ENCODE measurements around the gene GNPNAT1. TPM values are rescaled to one million over a fixed set of nuclear protein-coding genes. Genes with fewer than 3 reads are reported as not detected.

GNPNAT1 gene
- total RNA-seq, 2 experiments from 2014 or later, result 3.8 to 4.6 TPM

DNA sequence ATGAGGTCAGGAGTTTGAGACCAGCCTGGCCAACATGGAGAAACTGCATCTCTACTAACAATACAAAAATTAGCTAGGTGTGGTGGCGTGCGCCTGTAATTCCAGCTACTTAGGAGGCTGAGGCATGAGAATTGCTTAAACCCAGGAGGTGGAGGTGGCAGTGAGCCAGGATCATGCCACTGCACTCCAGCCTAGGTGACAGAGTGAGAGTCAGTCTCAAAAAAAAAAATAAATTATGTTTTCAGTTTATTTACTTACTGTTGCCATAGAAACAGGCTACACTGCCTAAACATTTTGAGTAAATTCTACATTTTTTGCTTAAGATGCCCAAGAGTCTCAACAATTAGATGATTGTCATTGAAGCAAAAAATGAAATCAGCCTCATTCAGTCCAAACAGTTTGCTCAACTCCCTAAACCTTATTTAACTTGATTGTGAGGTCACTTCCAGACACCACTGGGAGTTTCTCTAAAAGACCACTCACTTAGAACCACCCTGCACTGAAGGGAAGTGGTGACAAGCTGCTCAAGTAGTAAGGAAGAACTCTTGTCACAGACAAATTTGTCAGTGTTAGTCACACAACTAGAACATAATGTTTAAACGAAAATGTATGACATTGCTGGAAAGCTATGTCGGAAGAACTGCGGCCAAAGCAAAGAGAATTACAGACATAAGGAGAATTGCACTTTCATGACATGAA lies 9.8 kb upstream of the GNPNAT1 start:
- TF ChIP-seq, protein P1, sequence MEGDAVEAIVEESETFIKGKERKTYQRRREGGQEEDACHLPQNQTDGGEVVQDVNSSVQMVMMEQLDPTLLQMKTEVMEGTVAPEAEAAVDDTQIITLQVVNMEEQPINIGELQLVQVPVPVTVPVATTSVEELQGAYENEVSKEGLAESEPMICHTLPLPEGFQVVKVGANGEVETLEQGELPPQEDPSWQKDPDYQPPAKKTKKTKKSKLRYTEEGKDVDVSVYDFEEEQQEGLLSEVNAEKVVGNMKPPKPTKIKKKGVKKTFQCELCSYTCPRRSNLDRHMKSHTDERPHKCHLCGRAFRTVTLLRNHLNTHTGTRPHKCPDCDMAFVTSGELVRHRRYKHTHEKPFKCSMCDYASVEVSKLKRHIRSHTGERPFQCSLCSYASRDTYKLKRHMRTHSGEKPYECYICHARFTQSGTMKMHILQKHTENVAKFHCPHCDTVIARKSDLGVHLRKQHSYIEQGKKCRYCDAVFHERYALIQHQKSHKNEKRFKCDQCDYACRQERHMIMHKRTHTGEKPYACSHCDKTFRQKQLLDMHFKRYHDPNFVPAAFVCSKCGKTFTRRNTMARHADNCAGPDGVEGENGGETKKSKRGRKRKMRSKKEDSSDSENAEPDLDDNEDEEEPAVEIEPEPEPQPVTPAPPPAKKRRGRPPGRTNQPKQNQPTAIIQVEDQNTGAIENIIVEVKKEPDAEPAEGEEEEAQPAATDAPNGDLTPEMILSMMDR (IDR thresholded peaks at IDR 0.05), result no peak
- Mint-ChIP-seq H3K4me3 (no peak overlapping the region), H3K27me3 (no peaks in the 10 kb centered on the region), H3K4me1 (ENCODE audit: low read depth) (peaks cover 15% of the 10 kb centered on the region), H3K27ac (no peak overlapping the region), H3K36me3 (ENCODE audit: low read depth) (no peaks in the 10 kb centered on the region), H3K9me3 (peaks cover 6% of the 10 kb centered on the region)
- DNase-seq (peak in 3 of 14 experiments; percentile 4 to 38 (median 11)), ATAC-seq (ENCODE audit: poor library complexity) (peak; percentile 64)
- Histone ChIP-seq H3K4me1 (ENCODE audit: insufficient read depth, low read length) (peaks cover 4% of the 10 kb centered on the region), H3K36me3 (ENCODE audit: insufficient read depth, low read length) (no peaks in the 10 kb centered on the region), H3K9me3 (ENCODE audit: control insufficient read depth in 1 of 2, insufficient read depth in 1 of 2, low read length in 2 of 2) (peaks cover 3 to 8% of the 10 kb centered on the region in 2 experiments), H3K4me3 (ENCODE audit: low read length) (no peak overlapping the region), H3K27ac (ENCODE audit: low read depth in 1 of 2, low read length in 2 of 2) (no peak overlapping the region), H3K27me3 (ENCODE audit: control insufficient read depth in 1 of 2, insufficient read depth in 2 of 2, low read length in 2 of 2) (no peaks in the 10 kb centered on the region)
- intact Hi-C loops (cut with DNase I, micrococcal nuclease), result no loop called here
- ChIA-PET POLR2A (no interaction called here), CTCF (interaction anchor here (0.5 kb wide), 1 partner anchor 302 kb away, joined by 3 read pairs; no protein-coding TSS in a partner anchor)

DNA sequence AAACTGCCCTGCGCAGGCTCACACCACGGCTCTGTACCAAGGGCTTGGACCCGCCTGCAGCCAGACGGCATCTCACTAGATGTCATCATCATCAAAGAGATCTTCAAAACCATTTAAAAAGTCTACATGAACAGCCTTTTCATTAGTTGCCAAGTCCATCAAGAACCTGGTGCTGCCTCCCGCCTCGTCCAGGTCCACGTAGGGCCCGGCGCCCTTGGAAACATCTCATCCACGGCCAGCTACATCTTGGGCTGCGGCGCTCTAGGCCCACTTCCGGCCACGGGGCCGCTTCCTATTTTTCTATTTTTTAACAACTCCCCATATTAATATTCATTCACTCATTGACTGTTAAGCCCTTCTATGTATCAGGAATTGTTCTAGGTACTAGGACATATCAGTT lies 7.4 kb upstream of the GNPNAT1 start:
- no peaks in the 10 kb centered on the region for H3K36me3 Mint-ChIP-seq (ENCODE audit: low read depth)
- peaks cover 3 to 8% of the 10 kb centered on the region in 2 experiments for H3K9me3 ChIP-seq (ENCODE audit: control insufficient read depth in 1 of 2, insufficient read depth in 1 of 2, low read length in 2 of 2)
- ChIA-PET CTCF (no interaction called here), POLR2A (no interaction called here)
- peaks cover 6% of the 10 kb centered on the region for H3K9me3 Mint-ChIP-seq
- H3K27ac Mint-ChIP-seq, result no peak overlapping the region
- H3K36me3 ChIP-seq (ENCODE audit: insufficient read depth, low read length), result no peaks in the 10 kb centered on the region
- no peak overlapping the region for H3K4me3 Mint-ChIP-seq
- DNase-seq (no peak), ATAC-seq (ENCODE audit: poor library complexity) (no peak)
- peaks cover 4% of the 10 kb centered on the region for H3K4me1 ChIP-seq (ENCODE audit: insufficient read depth, low read length)
- H3K27me3 ChIP-seq (ENCODE audit: control insufficient read depth in 1 of 2, insufficient read depth in 2 of 2, low read length in 2 of 2), result no peaks in the 10 kb centered on the region
- no peaks in the 10 kb centered on the region for H3K27me3 Mint-ChIP-seq
- TF ChIP-seq, protein P1 (IDR thresholded peaks at IDR 0.05), result no peak
- H3K27ac ChIP-seq (ENCODE audit: low read depth in 1 of 2, low read length in 2 of 2), result no peak overlapping the region
- intact Hi-C loops (cut with DNase I, micrococcal nuclease), result loop anchor here in 1 of 2 experiments (10.0 kb wide), 1 partner anchor 814 kb away; the partner anchor contains the start of gene RTRAF
- no peak overlapping the region for H3K4me3 ChIP-seq (ENCODE audit: low read length)
- H3K4me1 Mint-ChIP-seq (ENCODE audit: low read depth), result peaks cover 15% of the 10 kb centered on the region

DNA sequence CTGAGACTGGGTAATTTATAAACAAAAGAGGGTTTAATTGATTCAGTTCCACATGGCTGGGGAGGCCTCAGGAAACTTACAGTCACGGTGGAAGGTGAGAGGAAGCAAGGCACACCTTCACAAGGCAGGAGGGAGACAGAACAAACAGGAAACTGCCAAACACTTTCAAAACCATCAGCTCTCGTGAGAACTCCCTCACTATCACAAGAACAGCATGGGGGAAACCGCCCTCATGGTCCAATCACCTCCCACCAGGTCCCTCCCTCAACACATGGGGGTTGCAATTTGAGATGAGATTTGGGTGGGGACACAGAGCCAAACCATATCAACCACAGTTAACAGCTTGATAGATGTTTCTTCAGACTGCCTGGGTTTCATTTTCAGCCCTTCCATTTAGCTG lies 6.2 kb upstream of the GNPNAT1 start:
- no peaks in the 10 kb centered on the region for H3K27me3 Mint-ChIP-seq
- ATAC-seq (ENCODE audit: poor library complexity), result no peak

More for the DNA sequence above, 6.2 kb upstream of the GNPNAT1 start:
- DNase-seq, result peak in 1 of 14 experiments; percentile 32
- peaks cover 4% of the 10 kb centered on the region for H3K4me1 ChIP-seq (ENCODE audit: insufficient read depth, low read length)
- peaks cover 3 to 8% of the 10 kb centered on the region in 2 experiments for H3K9me3 ChIP-seq (ENCODE audit: control insufficient read depth in 1 of 2, insufficient read depth in 1 of 2, low read length in 2 of 2)
- H3K4me3 Mint-ChIP-seq, result no peak overlapping the region
- H3K27me3 ChIP-seq (ENCODE audit: control insufficient read depth in 1 of 2, insufficient read depth in 2 of 2, low read length in 2 of 2), result no peaks in the 10 kb centered on the region
- no peak overlapping the region for H3K27ac Mint-ChIP-seq
- ChIA-PET CTCF (interaction anchor here (1.1 kb wide), 1 partner anchor 14 kb away, joined by 3 read pairs; no protein-coding TSS in a partner anchor), POLR2A (no interaction called here)
- H3K4me1 Mint-ChIP-seq (ENCODE audit: low read depth), result peaks cover 15% of the 10 kb centered on the region
- TF ChIP-seq, protein P1 (IDR thresholded peaks at IDR 0.05), result no peak
- H3K36me3 ChIP-seq (ENCODE audit: insufficient read depth, low read length), result no peaks in the 10 kb centered on the region
- H3K9me3 Mint-ChIP-seq, result peaks cover 6% of the 10 kb centered on the region
- no peak overlapping the region for H3K27ac ChIP-seq (ENCODE audit: low read depth in 1 of 2, low read length in 2 of 2)
- H3K4me3 ChIP-seq (ENCODE audit: low read length), result no peak overlapping the region
- H3K36me3 Mint-ChIP-seq (ENCODE audit: low read depth), result no peaks in the 10 kb centered on the region
- intact Hi-C loops (cut with DNase I, micrococcal nuclease), result loop anchor here in 1 of 2 experiments (10.0 kb wide), 1 partner anchor 813 kb away; the partner anchor contains the start of gene RTRAF
